ENCODE results near the gene ZBTB42. TPM values are rescaled to one million over a fixed set of nuclear protein-coding genes. Genes with fewer than 3 reads are reported as not detected.

The ZBTB42 gene
- total and polyA plus RNA-seq, 2 of the 4 experiments (the other 2 are of a cell fraction) = 1.3 to 2.3 TPM

GRCh38 chr14:104752735-104753527 is 48.0 kb upstream of the ZBTB42 start, which contains the start of gene SIVA1:
SIVA1 (plus strand) TSS chr14:104753147; CDS start chr14:104753202, 55 bp downstream.
- no peaks in the 10 kb centered on the region for H3K27me3 ChIP-seq (ENCODE audit: control insufficient read depth, insufficient read depth, low read length)
- H2BK120ac ChIP-seq (ENCODE audit: low read depth, low read length) = peak within 1 kb of the TSS; percentile 65; the same call in 1 of the 2 replicates
- peaks cover 40% of the 10 kb centered on the region for H4K20me1 ChIP-seq (ENCODE audit: insufficient read depth, low read length)
- WGBS, 2 experiments (ENCODE audit: extremely low coverage in 2 of 2, insufficient read length in 1 of 2) = 0% methylated on average over 51 of the region's 95 CpGs; no CpG with 5 or more reads in 1 of the 2 experiments
- ChIA-PET CTCF (interaction anchor here (1.0 kb wide), 1 partner anchor 18 kb away, joined by 5 read pairs; no protein-coding TSS in a partner anchor), POLR2A (ENCODE audit: unreplicated experiment) (interaction anchor here (0.6 to 0.7 kb wide), 2 partner anchors 95 to 797 kb away, joined by 3 read pairs; no protein-coding TSS in a partner anchor)
- DNase-seq (peak; percentile 99), ATAC-seq (ENCODE audit: low read depth) (peak; percentile 95)
- peak within 1 kb of the TSS; percentile 60 for H3K23ac ChIP-seq (ENCODE audit: low read depth, low read length)
- H2AK9ac ChIP-seq (replicated peaks; ENCODE audit: low read depth, low read length, poor library complexity) = peak within 1 kb of the TSS; percentile 92
- no TSS peak for BruUV-seq (replicated peaks)
- H3K4me3 ChIP-seq (ENCODE audit: insufficient read depth, low read depth, low read length) = peak within 1 kb of the TSS; percentile 88
- H3K9me1 ChIP-seq (ENCODE audit: insufficient read depth, low read length) = peaks cover 11% of the 10 kb centered on the region
- H3K27ac ChIP-seq (ENCODE audit: insufficient read depth, low read length) = peak within 1 kb of the TSS; percentile 85
- H3K9me3 ChIP-seq (ENCODE audit: control insufficient read depth, insufficient read depth, low read length) = no peaks in the 10 kb centered on the region
- intact Hi-C loops (cut with micrococcal nuclease) (no loop called here), in situ Hi-C loops (cut with MboI; ENCODE audit: low sequenced_read_pairs) (no loop called here), dilution Hi-C loops (cut with HindIII; ENCODE audit: low sequenced_read_pairs, unreplicated experiment) (no loop called here)
- peak within 1 kb of the TSS; percentile 77 to 79; a peak in 2 of 4 replicates for H4K8ac ChIP-seq (ENCODE audit: low read depth in 2 of 2, low read length in 2 of 2)
- H3K79me1 ChIP-seq (ENCODE audit: low read depth in 1 of 2, low read length in 2 of 2) = peaks cover 8 to 45% of the 10 kb centered on the region in 2 experiments; a peak in 2 of 4 replicates
- H3K36me3 ChIP-seq (ENCODE audit: control insufficient read depth, insufficient read depth, low read length) = peaks cover 20% of the 10 kb centered on the region
- H3K9ac ChIP-seq (ENCODE audit: low read depth, low read length) = peak within 1 kb of the TSS; percentile 87
- peak within 1 kb of the TSS; percentile 93 for H2AFZ ChIP-seq (replicated peaks; ENCODE audit: low read length, poor library complexity)
- H3K56ac ChIP-seq (ENCODE audit: extremely low read depth, insufficient read depth, low read length) = peak within 1 kb of the TSS; percentile 52; the same call in 1 of the 2 replicates
- no peak within 1 kb of the TSS for H2BK20ac ChIP-seq (ENCODE audit: low read depth, low read length)
- H3K4ac ChIP-seq (ENCODE audit: low read depth, low read length) = peak within 1 kb of the TSS; percentile 69
- peak within 1 kb of the TSS; percentile 87 for H3K14ac ChIP-seq (replicated peaks; ENCODE audit: low read depth, low read length)
- H3K4me2 ChIP-seq (ENCODE audit: low read depth, low read length) = peak within 1 kb of the TSS; percentile 96
- H2BK5ac ChIP-seq (ENCODE audit: low read depth, low read length, poor library complexity, severe bottlenecking) = peak within 1 kb of the TSS; percentile 69
- H3K4me1 ChIP-seq (ENCODE audit: control insufficient read depth, insufficient read depth, low read length) = peaks cover 23% of the 10 kb centered on the region
- H2BK15ac ChIP-seq (ENCODE audit: low read depth, low read length) = no peak within 1 kb of the TSS
- TF ChIP-seq MAZ (IDR thresholded peaks at IDR 0.05; ENCODE audit: borderline replicate concordance, low read depth, low read length) = peak; percentile 80
- TF ChIP-seq CEBPB (IDR thresholded peaks at IDR 0.05; ENCODE audit: low read depth, low read length) = no peak
- peak; percentile 84 for TF ChIP-seq POLR2A (IDR thresholded peaks at IDR 0.05; ENCODE audit: low read depth, low read length)
- TF ChIP-seq CTCF (conservative IDR thresholded peaks at IDR 0.05; ENCODE audit: low read depth, low read length) = no peak
- TF ChIP-seq MXI1 (IDR thresholded peaks at IDR 0.05; ENCODE audit: borderline replicate concordance, low read depth, low read length) = peak; percentile 69; the same call in 1 of the 2 replicates
- TF ChIP-seq USF2 (IDR thresholded peaks at IDR 0.05; ENCODE audit: low read depth, low read length) = 0 out of 2 replicates have a peak, but pooled peaks have one; percentile 3
- peak within 1 kb of the TSS; percentile 70 for H4K5ac ChIP-seq (ENCODE audit: low read depth, low read length)
- H4K91ac ChIP-seq (ENCODE audit: insufficient read depth, low read depth, low read length) = peak within 1 kb of the TSS; percentile 82
- peak within 1 kb of the TSS; percentile 64 for H2AK5ac ChIP-seq (ENCODE audit: low read depth, low read length)
- no peak within 1 kb of the TSS; the same call in 1 of the 2 replicates for H3K18ac ChIP-seq (ENCODE audit: low read depth, low read length)
